Breast epithelium (tissue), 3 donors: ENCODE results near the gene SWI5.

ENCODE experiments used
- CTCF ChIP-seq, 3 donors: fragments of 450-650 bp; IDR thresholded peaks; one replicate each; pipeline ENCODE4 v1.5.1; 2016 to 2017; ENCODE audit warnings: antibody characterized with exemption in 3 of 3, mild to moderate bottlenecking in 3 of 3, moderate library complexity in 3 of 3
- POLR2A ChIP-seq: fragments of 450-650 bp; IDR thresholded peaks from one replicate; pipeline ENCODE4 v1.6.1; 2016; ENCODE audit warnings: antibody characterized with exemption, mild to moderate bottlenecking, moderate library complexity
- POLR2AphosphoS5 ChIP-seq, 3 donors: sonication (generic); formaldehyde crosslinking; IDR thresholded peaks; one replicate each; pipeline ENCODE4 v1.6.1; 2017; ENCODE audit warnings: antibody characterized with exemption in 3 of 3

DNA sequence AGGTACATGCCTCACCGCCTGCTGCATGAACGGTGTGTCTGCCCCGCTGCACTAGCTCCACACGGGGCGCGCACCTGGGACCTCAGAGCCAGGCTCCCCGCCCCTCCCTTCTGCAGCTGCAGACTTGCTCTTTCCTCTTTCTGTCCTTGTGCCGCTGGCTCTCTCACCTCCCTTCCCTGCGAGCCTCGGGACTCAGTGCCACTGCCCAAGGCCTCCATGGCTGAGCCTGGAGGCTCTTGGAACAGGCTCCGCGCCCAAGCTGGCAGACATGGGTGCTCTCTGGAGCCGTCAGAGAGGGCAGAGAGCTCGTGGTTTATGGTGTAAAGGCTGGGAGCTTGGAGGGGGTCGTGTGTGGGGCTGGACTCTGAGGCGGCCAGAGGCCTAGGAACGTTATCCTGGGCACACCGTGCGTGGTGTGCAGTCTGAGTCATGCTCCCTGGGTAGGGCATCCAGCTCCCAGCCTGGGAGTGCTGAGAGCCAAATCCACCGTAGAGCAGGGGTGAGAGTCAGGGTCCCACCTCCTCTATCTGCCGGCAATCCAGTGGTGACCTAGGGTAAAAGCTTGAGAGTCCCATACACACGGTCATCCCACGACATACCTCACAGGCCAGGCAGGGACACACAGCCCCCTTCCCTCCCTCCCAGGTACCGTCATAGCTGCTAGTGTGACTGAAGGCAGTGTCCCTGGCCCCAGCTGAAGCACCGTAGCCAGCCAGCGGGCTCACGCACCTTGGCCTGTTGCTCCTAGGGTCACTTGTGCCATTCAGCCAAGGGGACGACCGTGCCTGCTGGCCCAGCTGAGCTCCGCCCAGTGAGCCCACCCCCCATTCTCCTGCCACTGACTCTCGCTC is 22.7 kb upstream of the SWI5 start:
- TF ChIP-seq CTCF (IDR thresholded peaks at IDR 0.05): no peak
- no peak for TF ChIP-seq POLR2A
- TF ChIP-seq POLR2AphosphoS5 (IDR thresholded peaks at IDR 0.05): no peak
